PC-3 (cell line): Measurements from ENCODE around the gene PGLYRP4.
A peak's percentile ranks its signal among the peaks of the same experiment; 100 is the strongest.

Experiments used
- CTCF ChIP-seq: fragments of 300-600 bp; sonication (generic); conservative IDR thresholded peaks from 2 replicates; pipeline ENCODE4 v1.5.1; 2017; ENCODE audit warnings: antibody characterized with exemption, low read depth, mild to moderate bottlenecking, low read length
- EZH2phosphoT487 ChIP-seq: fragments of 300-600 bp; sonication (generic); IDR thresholded peaks from 2 replicates; pipeline ENCODE4 v1.6.1; 2018; ENCODE audit warnings: mild to moderate bottlenecking, antibody characterized with exemption, low read length, borderline replicate concordance

GRCh38 chr1:153393926-153394325 is 45.3 kb upstream of the PGLYRP4 start:
- TF ChIP-seq CTCF, result peak; percentile 31; the same call in 1 of the 2 replicates
- no peak for TF ChIP-seq EZH2phosphoT487
